Measurements from ENCODE around the gene CENPV.
A peak's percentile ranks its signal among the peaks of the same experiment; 100 is the strongest.
"Not testable (repeated sequence)": the region's sequence is repeated elsewhere in the genome, so short reads cannot be mapped to it uniquely, and the experiment has no call there.

The CENPV gene

GRCh38 chr17:16353317-16354174 lies at the start of gene CENPV:
CENPV (minus strand) TSS chr17:16353469; CDS start chr17:16353436, 33 bp downstream.
- peak; percentile 62 for DNase-seq

GRCh38 chr17:16398270-16399267 lies 45.3 kb upstream of the CENPV start:
- DNase-seq: no peak

GRCh38 chr17:16396693-16397092 lies 43.4 kb upstream of the CENPV start:
- not testable (repeated sequence) for DNase-seq

GRCh38 chr17:16395887-16396286 lies 42.6 kb upstream of the CENPV start:
- not testable (repeated sequence) for DNase-seq

- DNase-seq: not testable (repeated sequence)
Observed at GRCh38 chr17:16392491-16392890, 39.2 kb upstream of the CENPV start.

- DNase-seq: no peak
Observed at GRCh38 chr17:16391451-16391850, 38.2 kb upstream of the CENPV start.

- not testable (repeated sequence) for DNase-seq
Observed at GRCh38 chr17:16386126-16386507, 32.8 kb upstream of the CENPV start.

GRCh38 chr17:16384557-16384956 lies 31.3 kb upstream of the CENPV start:
- no peak for DNase-seq

GRCh38 chr17:16383772-16384287 lies 30.6 kb upstream of the CENPV start:
- DNase-seq: no peak

GRCh38 chr17:16383216-16383615 lies 29.9 kb upstream of the CENPV start:
- no peak for DNase-seq

GRCh38 chr17:16381496-16381820 lies 28.2 kb upstream of the CENPV start:
- DNase-seq: peak; percentile 41

- peak; percentile 96 for DNase-seq
Observed at GRCh38 chr17:16380640-16381495, 27.6 kb upstream of the CENPV start, which contains the start of gene UBB. UBB (plus strand) TSS chr17:16381091; CDS start chr17:16381908, 817 bp downstream.

GRCh38 chr17:16379654-16380053 lies 26.4 kb upstream of the CENPV start:
- DNase-seq: no peak

- no peak for DNase-seq
Observed at GRCh38 chr17:16378636-16379282, 25.5 kb upstream of the CENPV start.

- no peak for DNase-seq
Observed at GRCh38 chr17:16377941-16378341, 24.7 kb upstream of the CENPV start.

- DNase-seq: no peak
Observed at GRCh38 chr17:16374146-16374938, 21.1 kb upstream of the CENPV start.

- no peak for DNase-seq
Observed at GRCh38 chr17:16371742-16372141, 18.5 kb upstream of the CENPV start.

GRCh38 chr17:16364625-16365024 lies 11.4 kb upstream of the CENPV start:
- no peak for DNase-seq

GRCh38 chr17:16363749-16364536 lies 10.7 kb upstream of the CENPV start:
- peak; percentile 75 for DNase-seq

- no peak for DNase-seq
Observed at GRCh38 chr17:16361874-16362273, 8.6 kb upstream of the CENPV start.

All from stimulated activated CD4-positive, alpha-beta T cell treated with anti-CD3 and anti-CD28 coated beads, Interleukin-1b, Interleukin-23, amount 100 ng/mL, for 48 hours (primary cell).